Globus pallidus (tissue), 1 donor: ENCODE measurements around the gene KSR2.
A peak's percentile ranks its signal among the peaks of the same experiment; 100 is the strongest.

Experiments used
- DNase-seq: peaks from one replicate; pipeline ENCODE4 v3.0.0-alpha.2; 2015; ENCODE audit warnings: low spot score

KSR2 gene

GRCh38 chr12:117457189-117457588, 511.6 kb downstream of the KSR2 start:
- DNase-seq, result no peak

GRCh38 chr12:117456076-117456475, 512.7 kb downstream of the KSR2 start:
- DNase-seq, result no peak

GRCh38 chr12:117453961-117454360, 514.8 kb downstream of the KSR2 start:
- DNase-seq, result no peak

- no peak for DNase-seq
Observed at GRCh38 chr12:117452112-117452511, 516.7 kb downstream of the KSR2 start.

GRCh38 chr12:117450209-117450608, 518.6 kb downstream of the KSR2 start:
- DNase-seq, result no peak

GRCh38 chr12:117447665-117448366, 521.0 kb downstream of the KSR2 start:
- no peak for DNase-seq

- DNase-seq, result no peak
Observed at GRCh38 chr12:117444781-117445180, 524.0 kb downstream of the KSR2 start.

- peak; percentile 53 for DNase-seq
Observed at GRCh38 chr12:117441751-117442150, 527.0 kb downstream of the KSR2 start.

- DNase-seq, result no peak
Observed at GRCh38 chr12:117440384-117440783, 528.4 kb downstream of the KSR2 start.

- DNase-seq, result peak; percentile 9
Observed at GRCh38 chr12:117439531-117440001, 529.2 kb downstream of the KSR2 start.

- DNase-seq, result no peak
Observed at GRCh38 chr12:117438809-117439208, 530.0 kb downstream of the KSR2 start.

GRCh38 chr12:117437516-117438255, 531.1 kb downstream of the KSR2 start:
- peak; percentile 89 for DNase-seq

- DNase-seq, result no peak
Observed at GRCh38 chr12:117433878-117434277, 534.9 kb downstream of the KSR2 start.

- no peak for DNase-seq
Observed at GRCh38 chr12:117430246-117430645, 538.5 kb downstream of the KSR2 start.

GRCh38 chr12:117427211-117427610, 541.6 kb downstream of the KSR2 start:
- DNase-seq, result no peak

- no peak for DNase-seq
Observed at GRCh38 chr12:117421987-117422386, 546.8 kb downstream of the KSR2 start.

GRCh38 chr12:117421068-117421752, 547.6 kb downstream of the KSR2 start:
- no peak for DNase-seq

GRCh38 chr12:117417004-117417403, 551.8 kb downstream of the KSR2 start:
- no peak for DNase-seq

- no peak for DNase-seq
Observed at GRCh38 chr12:117412465-117413188, 556.2 kb downstream of the KSR2 start.

GRCh38 chr12:117409286-117409685, 559.5 kb downstream of the KSR2 start:
- no peak for DNase-seq

GRCh38 chr12:117408161-117408791, 560.5 kb downstream of the KSR2 start:
- DNase-seq, result peak; percentile 37

GRCh38 chr12:117404940-117405339, 563.9 kb downstream of the KSR2 start:
- DNase-seq, result no peak
